ENCODE results near the gene FARP1.

The FARP1 gene

GRCh38 chr13:98221234-98221633 lies 78.3 kb downstream of the FARP1 start:
- Histone ChIP-seq H3K27ac (ENCODE audit: insufficient read depth in 1 of 2, low read depth in 1 of 2, low read length in 2 of 2, poor library complexity in 1 of 2, severe bottlenecking in 2 of 2) (no peak overlapping the region), H3K36me3 (ENCODE audit: control insufficient read depth in 4 of 4, insufficient read depth in 4 of 4, low read length in 3 of 4) (no peaks in the 10 kb centered on the region), H3K4me3 (ENCODE audit: control insufficient read depth in 1 of 7, extremely low read depth in 1 of 7, insufficient read depth in 4 of 7, low read depth in 2 of 7, low read length in 6 of 7) (no peak overlapping the region), H3K4me1 (ENCODE audit: control extremely low read depth in 1 of 4, control insufficient read depth in 4 of 4, insufficient read depth in 4 of 4, low read length in 3 of 4) (no peaks in the 10 kb centered on the region), H3K9me3 (ENCODE audit: control extremely low read depth in 1 of 5, control insufficient read depth in 4 of 5, insufficient read depth in 2 of 5, low read depth in 1 of 5, low read length in 4 of 5) (peaks cover 0 to 2% (median 0%) of the 10 kb centered on the region in 5 experiments), H3K27me3 (replicated peaks in 2 of 5; ENCODE audit: control insufficient read depth in 4 of 5, insufficient read depth in 5 of 5, low read length in 4 of 5) (no peaks in the 10 kb centered on the region)
- no peak for DNase-seq
- POLR2A ChIA-PET = no interaction called here
- WGBS (ENCODE audit: insufficient coverage) = 94% methylated on average over 6 of the region's 6 CpGs
- CTCF ChIA-PET = interaction anchor here (0.7 kb wide), 1 partner anchor 18 kb away, joined by 3 read pairs; no protein-coding TSS in a partner anchor

DNA sequence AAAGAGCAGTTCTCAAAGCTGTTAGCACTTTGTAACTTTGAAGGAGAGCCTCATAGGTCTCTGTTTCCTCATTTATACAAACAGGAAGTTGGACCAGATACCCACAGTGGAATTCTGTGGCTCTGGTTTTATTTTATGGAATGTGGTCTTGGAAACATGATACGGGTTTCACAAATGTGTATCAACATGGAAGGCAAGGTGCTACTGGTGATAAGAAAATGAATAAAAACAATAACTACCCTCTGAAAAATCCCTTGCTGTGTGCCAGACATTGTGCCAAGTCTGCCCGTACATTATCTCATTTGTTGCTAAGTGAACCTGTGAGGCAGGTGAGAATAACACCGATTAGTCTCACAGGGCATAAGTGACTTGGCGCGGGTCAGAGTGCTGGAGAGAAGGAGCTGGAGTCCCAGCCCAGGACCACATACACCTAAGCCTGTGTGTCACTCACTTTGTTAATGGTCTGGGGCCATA lies 79.2 kb downstream of the FARP1 start:
- no peak for DNase-seq
- Histone ChIP-seq H3K9me3 (ENCODE audit: control extremely low read depth in 1 of 5, control insufficient read depth in 4 of 5, insufficient read depth in 2 of 5, low read depth in 1 of 5, low read length in 4 of 5) (peaks cover 0 to 2% (median 0%) of the 10 kb centered on the region in 5 experiments), H3K4me3 (ENCODE audit: control insufficient read depth in 1 of 7, extremely low read depth in 1 of 7, insufficient read depth in 4 of 7, low read depth in 2 of 7, low read length in 6 of 7) (no peak overlapping the region), H3K4me1 (ENCODE audit: control extremely low read depth in 1 of 4, control insufficient read depth in 4 of 4, insufficient read depth in 4 of 4, low read length in 3 of 4) (no peaks in the 10 kb centered on the region), H3K36me3 (ENCODE audit: control insufficient read depth in 4 of 4, insufficient read depth in 4 of 4, low read length in 3 of 4) (no peaks in the 10 kb centered on the region), H3K27me3 (replicated peaks in 2 of 5; ENCODE audit: control insufficient read depth in 4 of 5, insufficient read depth in 5 of 5, low read length in 4 of 5) (no peaks in the 10 kb centered on the region), H3K27ac (ENCODE audit: insufficient read depth in 1 of 2, low read depth in 1 of 2, low read length in 2 of 2, poor library complexity in 1 of 2, severe bottlenecking in 2 of 2) (no peak overlapping the region)
- CTCF ChIA-PET = no interaction called here
- POLR2A ChIA-PET = no interaction called here
- WGBS (ENCODE audit: insufficient coverage) = 100% methylated on average over 4 of the region's 5 CpGs

DNA sequence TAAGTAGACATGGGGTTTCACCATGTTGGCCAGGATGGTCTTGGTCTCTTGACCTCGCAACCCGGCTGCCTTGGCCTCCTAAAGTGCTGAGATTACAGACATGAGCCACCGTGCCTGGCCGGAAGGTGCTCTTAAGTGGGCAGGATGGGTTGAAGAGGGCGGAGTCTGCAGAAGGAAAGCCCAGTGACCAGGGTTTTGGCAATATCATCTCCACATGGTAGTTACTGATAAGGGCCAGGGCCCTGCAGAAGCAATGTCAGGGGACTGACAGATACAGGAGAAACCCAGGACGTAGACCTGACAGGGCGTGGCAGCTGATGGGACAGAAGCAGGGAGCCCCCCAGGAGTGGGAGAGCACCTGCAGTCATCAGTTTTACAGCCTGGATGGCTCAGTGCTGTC lies 79.9 kb downstream of the FARP1 start:
- DNase-seq = peak in 2 of 3 donors; percentile 11 to 46
- H3K36me3 ChIP-seq (ENCODE audit: control insufficient read depth in 4 of 4, insufficient read depth in 4 of 4, low read length in 3 of 4) = no peaks in the 10 kb centered on the region
- CTCF ChIA-PET = no interaction called here
- 86% methylated on average over 7 of the region's 7 CpGs for WGBS (ENCODE audit: insufficient coverage)
- no peaks in the 10 kb centered on the region for H3K27me3 ChIP-seq (replicated peaks in 2 of 5; ENCODE audit: control insufficient read depth in 4 of 5, insufficient read depth in 5 of 5, low read length in 4 of 5)
- no peak overlapping the region for H3K27ac ChIP-seq (ENCODE audit: insufficient read depth in 1 of 2, low read depth in 1 of 2, low read length in 2 of 2, poor library complexity in 1 of 2, severe bottlenecking in 2 of 2)
- H3K4me3 ChIP-seq (ENCODE audit: control insufficient read depth in 1 of 7, extremely low read depth in 1 of 7, insufficient read depth in 4 of 7, low read depth in 2 of 7, low read length in 6 of 7) = no peak overlapping the region
- POLR2A ChIA-PET = no interaction called here
- peaks cover 0 to 5% (median 0%) of the 10 kb centered on the region in 5 experiments for H3K9me3 ChIP-seq (ENCODE audit: control extremely low read depth in 1 of 5, control insufficient read depth in 4 of 5, insufficient read depth in 2 of 5, low read depth in 1 of 5, low read length in 4 of 5)
- no peaks in the 10 kb centered on the region for H3K4me1 ChIP-seq (ENCODE audit: control extremely low read depth in 1 of 4, control insufficient read depth in 4 of 4, insufficient read depth in 4 of 4, low read length in 3 of 4)

DNA sequence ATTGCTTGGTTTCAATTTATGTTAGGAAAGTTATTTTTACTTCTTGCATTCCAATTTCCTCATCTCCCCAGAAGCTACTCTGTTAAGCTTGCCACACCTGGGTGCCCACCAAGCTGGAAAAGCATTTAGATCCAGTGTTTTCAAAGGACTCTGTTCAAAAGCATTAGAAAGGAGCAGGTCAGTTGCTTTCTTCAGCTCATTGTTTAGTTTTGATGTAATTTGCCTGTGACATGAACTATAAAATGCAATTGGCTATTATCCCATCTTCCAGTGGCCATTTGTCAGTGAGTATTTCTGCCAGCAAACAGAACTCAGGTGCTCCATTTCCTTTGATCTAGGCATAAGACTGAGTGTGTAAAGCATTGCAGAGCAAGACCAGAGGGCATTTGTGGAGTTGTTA lies 80.8 kb downstream of the FARP1 start:
- DNase-seq = no peak
- H3K4me1 ChIP-seq (ENCODE audit: control extremely low read depth in 1 of 4, control insufficient read depth in 4 of 4, insufficient read depth in 4 of 4, low read length in 3 of 4) = no peaks in the 10 kb centered on the region
- H3K27me3 ChIP-seq (replicated peaks in 2 of 5; ENCODE audit: control insufficient read depth in 4 of 5, insufficient read depth in 5 of 5, low read length in 4 of 5) = no peaks in the 10 kb centered on the region
- no peak overlapping the region for H3K27ac ChIP-seq (ENCODE audit: insufficient read depth in 1 of 2, low read depth in 1 of 2, low read length in 2 of 2, poor library complexity in 1 of 2, severe bottlenecking in 2 of 2)
- peaks cover 0 to 6% (median 0%) of the 10 kb centered on the region in 5 experiments for H3K9me3 ChIP-seq (ENCODE audit: control extremely low read depth in 1 of 5, control insufficient read depth in 4 of 5, insufficient read depth in 2 of 5, low read depth in 1 of 5, low read length in 4 of 5)
- ChIA-PET CTCF (no interaction called here), POLR2A (interaction anchor here (0.5 kb wide), 1 partner anchor 22 kb away, joined by 3 read pairs; no protein-coding TSS in a partner anchor)
- H3K36me3 ChIP-seq (ENCODE audit: control insufficient read depth in 4 of 4, insufficient read depth in 4 of 4, low read length in 3 of 4) = no peaks in the 10 kb centered on the region
- H3K4me3 ChIP-seq (ENCODE audit: control insufficient read depth in 1 of 7, extremely low read depth in 1 of 7, insufficient read depth in 4 of 7, low read depth in 2 of 7, low read length in 6 of 7) = no peak overlapping the region

GRCh38 chr13:98224557-98224956 lies 81.7 kb downstream of the FARP1 start:
- no peak for DNase-seq
- ChIA-PET CTCF (interaction anchor here (0.7 kb wide), 1 partner anchor 451 kb away, joined by 3 read pairs; no protein-coding TSS in a partner anchor), POLR2A (no interaction called here)
- peaks cover 0 to 6% (median 0%) of the 10 kb centered on the region in 5 experiments for H3K9me3 ChIP-seq (ENCODE audit: control extremely low read depth in 1 of 5, control insufficient read depth in 4 of 5, insufficient read depth in 2 of 5, low read depth in 1 of 5, low read length in 4 of 5)
- no peaks in the 10 kb centered on the region for H3K27me3 ChIP-seq (replicated peaks in 2 of 5; ENCODE audit: control insufficient read depth in 4 of 5, insufficient read depth in 5 of 5, low read length in 4 of 5)
- WGBS (ENCODE audit: insufficient coverage) = 88% methylated on average over 5 of the region's 5 CpGs
- no peak overlapping the region for H3K4me3 ChIP-seq (ENCODE audit: control insufficient read depth in 1 of 7, extremely low read depth in 1 of 7, insufficient read depth in 4 of 7, low read depth in 2 of 7, low read length in 6 of 7)
- no peak overlapping the region for H3K27ac ChIP-seq (ENCODE audit: insufficient read depth in 1 of 2, low read depth in 1 of 2, low read length in 2 of 2, poor library complexity in 1 of 2, severe bottlenecking in 2 of 2)
- no peaks in the 10 kb centered on the region for H3K4me1 ChIP-seq (ENCODE audit: control extremely low read depth in 1 of 4, control insufficient read depth in 4 of 4, insufficient read depth in 4 of 4, low read length in 3 of 4)
- no peaks in the 10 kb centered on the region for H3K36me3 ChIP-seq (ENCODE audit: control insufficient read depth in 4 of 4, insufficient read depth in 4 of 4, low read length in 3 of 4)

- 97% methylated on average over 18 of the region's 20 CpGs for WGBS (ENCODE audit: insufficient coverage)
- Histone ChIP-seq H3K4me3 (ENCODE audit: control insufficient read depth in 1 of 7, extremely low read depth in 1 of 7, insufficient read depth in 4 of 7, low read depth in 2 of 7, low read length in 6 of 7) (no peak overlapping the region), H3K27me3 (replicated peaks in 2 of 5; ENCODE audit: control insufficient read depth in 4 of 5, insufficient read depth in 5 of 5, low read length in 4 of 5) (no peaks in the 10 kb centered on the region), H3K4me1 (ENCODE audit: control extremely low read depth in 1 of 4, control insufficient read depth in 4 of 4, insufficient read depth in 4 of 4, low read length in 3 of 4) (no peaks in the 10 kb centered on the region), H3K9me3 (ENCODE audit: control extremely low read depth in 1 of 5, control insufficient read depth in 4 of 5, insufficient read depth in 2 of 5, low read depth in 1 of 5, low read length in 4 of 5) (peaks cover 0 to 6% (median 0%) of the 10 kb centered on the region in 5 experiments), H3K27ac (ENCODE audit: insufficient read depth in 1 of 2, low read depth in 1 of 2, low read length in 2 of 2, poor library complexity in 1 of 2, severe bottlenecking in 2 of 2) (no peak overlapping the region), H3K36me3 (ENCODE audit: control insufficient read depth in 4 of 4, insufficient read depth in 4 of 4, low read length in 3 of 4) (no peaks in the 10 kb centered on the region)
- POLR2A ChIA-PET = no interaction called here
- DNase-seq = no peak
- CTCF ChIA-PET = interaction anchor here (0.7 kb wide), 1 partner anchor 452 kb away, joined by 3 read pairs; no protein-coding TSS in a partner anchor
These were observed 82.4 kb downstream of the FARP1 start for GRCh38 chr13:98225036-98225940.

DNA sequence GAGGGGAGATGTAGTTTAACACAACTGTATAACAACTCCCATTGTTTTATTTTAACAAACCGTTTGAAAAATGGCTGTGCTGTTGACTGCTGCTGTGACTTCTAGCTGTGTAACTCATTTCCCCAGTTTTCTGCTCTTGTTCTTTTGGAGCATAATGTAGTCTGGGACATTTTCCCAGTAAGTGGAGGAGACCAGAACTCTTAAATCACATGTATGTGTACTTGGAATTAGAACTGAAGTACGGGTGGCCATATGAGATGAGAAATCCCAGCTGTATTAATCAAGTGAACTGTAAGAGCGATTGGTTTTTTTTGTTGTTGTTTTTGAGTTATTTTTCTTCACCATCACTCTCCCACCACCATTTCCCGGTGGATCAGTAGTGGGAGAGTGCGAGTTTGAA lies 83.6 kb downstream of the FARP1 start:
- POLR2A ChIA-PET = no interaction called here
- peaks cover 0 to 10% (median 0%) of the 10 kb centered on the region in 5 experiments for H3K9me3 ChIP-seq (ENCODE audit: control extremely low read depth in 1 of 5, control insufficient read depth in 4 of 5, insufficient read depth in 2 of 5, low read depth in 1 of 5, low read length in 4 of 5)
- no CpG with 5 or more reads among the region's 5 CpGs for WGBS (ENCODE audit: insufficient coverage)
- no peak overlapping the region for H3K27ac ChIP-seq (ENCODE audit: insufficient read depth in 1 of 2, low read depth in 1 of 2, low read length in 2 of 2, poor library complexity in 1 of 2, severe bottlenecking in 2 of 2)
- no peak for DNase-seq
- CTCF ChIA-PET = no interaction called here
- no peaks in the 10 kb centered on the region for H3K27me3 ChIP-seq (replicated peaks in 2 of 5; ENCODE audit: control insufficient read depth in 4 of 5, insufficient read depth in 5 of 5, low read length in 4 of 5)
- no peak overlapping the region for H3K4me3 ChIP-seq (ENCODE audit: control insufficient read depth in 1 of 7, extremely low read depth in 1 of 7, insufficient read depth in 4 of 7, low read depth in 2 of 7, low read length in 6 of 7)
- no peaks in the 10 kb centered on the region for H3K36me3 ChIP-seq (ENCODE audit: control insufficient read depth in 4 of 4, insufficient read depth in 4 of 4, low read length in 3 of 4)
- no peaks in the 10 kb centered on the region for H3K4me1 ChIP-seq (ENCODE audit: control extremely low read depth in 1 of 4, control insufficient read depth in 4 of 4, insufficient read depth in 4 of 4, low read length in 3 of 4)
